SK-N-MC (cell line): ENCODE results near the gene COL1A2.

Experiments
- DNase-seq: peaks from one replicate; pipeline ENCODE4 v3.0.0-alpha.2; 2011; ENCODE audit warnings: low read depth, low spot score
- H3K27ac ChIP-seq: fragments of 200-600 bp; sonication (generic); 2 replicates; pipeline ENCODE4 v1.5.1; 2016; ENCODE audit warnings: mixed run types
- H3K36me3 ChIP-seq: fragments of 200-600 bp; sonication (generic); 2 replicates; pipeline ENCODE4 v1.6.1; 2017; ENCODE audit warnings: antibody characterized with exemption, low read length, mixed read lengths; ENCODE audit not compliant: insufficient read depth
- H3K4me3 ChIP-seq: fragments of 200-600 bp; sonication (generic); 2 replicates; pipeline ENCODE4 v1.5.1; 2016
- H3K9ac ChIP-seq: fragments of 200-600 bp; sonication (generic); 2 replicates; pipeline ENCODE4 v1.8.0; 2017; ENCODE audit warnings: mixed run types, mixed read lengths; ENCODE audit not compliant: insufficient read length
- H3K9me3 ChIP-seq: fragments of 200-600 bp; sonication (generic); 2 replicates; pipeline ENCODE4 v1.6.1; 2017; ENCODE audit warnings: low read depth, mild to moderate bottlenecking, antibody characterized with exemption, low read length, moderate library complexity, mixed read lengths
- EZH2 ChIP-seq: fragments of 200-600 bp; sonication (generic); IDR thresholded peaks from one replicate; pipeline ENCODE4 v1.6.1; 2017; ENCODE audit warnings: antibody characterized with exemption
- FOXP2 ChIP-seq: optimal IDR thresholded peaks from 2 replicates; pipeline ENCODE3; 2011; ENCODE audit warnings: mild to moderate bottlenecking, moderate library complexity; ENCODE audit not compliant: insufficient read depth; ENCODE audit errors: extremely low read length, control extremely low read depth
- POLR2AphosphoS5 ChIP-seq: IDR thresholded peaks from 2 replicates; pipeline ENCODE4 v1.6.1; 2012; ENCODE audit warnings: mild to moderate bottlenecking, low read depth, low read length, borderline replicate concordance

Gene COL1A2

GRCh38 chr7:94417306-94417705, 22.6 kb downstream of the COL1A2 start:
- H3K27ac ChIP-seq = no peak overlapping the region
- no peak overlapping the region for H3K9ac ChIP-seq
- TF ChIP-seq FOXP2 (no peak), EZH2 (no peak), POLR2AphosphoS5 (no peak)
- no peak overlapping the region for H3K4me3 ChIP-seq
- peaks cover 94% of the 10 kb centered on the region for H3K36me3 ChIP-seq
- no peak for DNase-seq
- no peaks in the 10 kb centered on the region for H3K9me3 ChIP-seq

- Histone ChIP-seq H3K9ac (no peak overlapping the region), H3K36me3 (peaks cover 94% of the 10 kb centered on the region), H3K4me3 (no peak overlapping the region), H3K9me3 (no peaks in the 10 kb centered on the region), H3K27ac (no peak overlapping the region)
- TF ChIP-seq POLR2AphosphoS5 = no peak
- no peak for TF ChIP-seq FOXP2
- no peak for TF ChIP-seq EZH2
- no peak for DNase-seq
Observed at GRCh38 chr7:94417901-94418300, 23.2 kb downstream of the COL1A2 start.

GRCh38 chr7:94418851-94419250, 24.2 kb downstream of the COL1A2 start:
- Histone ChIP-seq H3K36me3 (peaks cover 94% of the 10 kb centered on the region), H3K4me3 (no peak overlapping the region), H3K9ac (no peak overlapping the region), H3K9me3 (no peaks in the 10 kb centered on the region), H3K27ac (no peak overlapping the region)
- TF ChIP-seq POLR2AphosphoS5 (no peak), EZH2 (no peak), FOXP2 (no peak)
- no peak for DNase-seq

- no peak for TF ChIP-seq FOXP2
- no peaks in the 10 kb centered on the region for H3K9me3 ChIP-seq
- no peak for DNase-seq
- H3K27ac ChIP-seq = no peak overlapping the region
- peaks cover 94% of the 10 kb centered on the region for H3K36me3 ChIP-seq
- H3K4me3 ChIP-seq = no peak overlapping the region
- no peak overlapping the region for H3K9ac ChIP-seq
Observed at GRCh38 chr7:94420328-94420727, 25.6 kb downstream of the COL1A2 start.

- no peak overlapping the region for H3K9ac ChIP-seq
- H3K9me3 ChIP-seq = no peaks in the 10 kb centered on the region
- no peak overlapping the region for H3K27ac ChIP-seq
- no peak for DNase-seq
- TF ChIP-seq EZH2 (no peak), FOXP2 (no peak), POLR2AphosphoS5 (no peak)
- peaks cover 95% of the 10 kb centered on the region for H3K36me3 ChIP-seq
- H3K4me3 ChIP-seq = no peak overlapping the region
Observed at GRCh38 chr7:94421681-94422080, 27.0 kb downstream of the COL1A2 start.

- Histone ChIP-seq H3K9me3 (no peaks in the 10 kb centered on the region), H3K9ac (no peak overlapping the region), H3K27ac (no peak overlapping the region), H3K4me3 (no peak overlapping the region), H3K36me3 (peaks cover 96% of the 10 kb centered on the region)
- no peak for DNase-seq
- TF ChIP-seq EZH2 (no peak), FOXP2 (no peak), POLR2AphosphoS5 (no peak)
Observed at GRCh38 chr7:94422136-94422535, 27.4 kb downstream of the COL1A2 start.

GRCh38 chr7:94422827-94423460, 28.2 kb downstream of the COL1A2 start:
- DNase-seq = no peak
- TF ChIP-seq EZH2 (no peak), FOXP2 (no peak), POLR2AphosphoS5 (no peak)
- no peak overlapping the region for H3K4me3 ChIP-seq
- peaks cover 96% of the 10 kb centered on the region for H3K36me3 ChIP-seq
- H3K9me3 ChIP-seq = no peaks in the 10 kb centered on the region
- H3K9ac ChIP-seq = no peak overlapping the region
- H3K27ac ChIP-seq = no peak overlapping the region

- H3K4me3 ChIP-seq = no peak overlapping the region
- TF ChIP-seq EZH2 (no peak), FOXP2 (no peak), POLR2AphosphoS5 (no peak)
- peaks cover 98% of the 10 kb centered on the region for H3K36me3 ChIP-seq
- H3K27ac ChIP-seq = no peak overlapping the region
- DNase-seq = no peak
- no peaks in the 10 kb centered on the region for H3K9me3 ChIP-seq
- H3K9ac ChIP-seq = no peak overlapping the region
Observed at GRCh38 chr7:94423863-94424735, 29.4 kb downstream of the COL1A2 start.

- no peak overlapping the region for H3K4me3 ChIP-seq
- peaks cover 94% of the 10 kb centered on the region for H3K36me3 ChIP-seq
- no peak overlapping the region for H3K27ac ChIP-seq
Observed at GRCh38 chr7:94425546-94425945, 30.9 kb downstream of the COL1A2 start.

More at GRCh38 chr7:94425546-94425945, 30.9 kb downstream of the COL1A2 start:
- Histone ChIP-seq H3K9ac (no peak overlapping the region), H3K9me3 (no peaks in the 10 kb centered on the region)
- TF ChIP-seq EZH2 (no peak), POLR2AphosphoS5 (no peak), FOXP2 (no peak)
- no peak for DNase-seq
